ENCODE results near the gene NDST4.
A peak's percentile ranks its signal among the peaks of the same experiment; 100 is the strongest.

The NDST4 gene

GRCh38 chr4:115113506-115114106 is at the start of gene NDST4:
NDST4 (minus strand) TSS chr4:115113620; CDS start chr4:115077036, 36,584 bp downstream.
- no peak for TF ChIP-seq CTCF (IDR thresholded peaks at IDR 0.05; ENCODE audit: low read depth, low read length)
- no peak for TF ChIP-seq EZH2phosphoT487 (IDR thresholded peaks at IDR 0.05; ENCODE audit: low read depth)
- no peak within 1 kb of the TSS for H3K4me3 ChIP-seq (ENCODE audit: low read length)

GRCh38 chr4:115159141-115159540 is 45.7 kb upstream of the NDST4 start:
- no peak overlapping the region for H3K9ac ChIP-seq (ENCODE audit: low read length)
- no peak for TF ChIP-seq EZH2phosphoT487 (IDR thresholded peaks at IDR 0.05; ENCODE audit: low read depth)
- TF ChIP-seq CTCF (IDR thresholded peaks at IDR 0.05; ENCODE audit: low read depth, low read length): no peak
- H3K4me3 ChIP-seq (ENCODE audit: low read length): no peak overlapping the region
- H3K27me3 ChIP-seq (ENCODE audit: low read depth, low read length): no peaks in the 10 kb centered on the region
- no peak overlapping the region for H3K27ac ChIP-seq (ENCODE audit: low read length)
- no peaks in the 10 kb centered on the region for H3K79me2 ChIP-seq (ENCODE audit: low read length)
- H3K4me1 ChIP-seq (ENCODE audit: low read length): peaks cover 46% of the 10 kb centered on the region
- no peaks in the 10 kb centered on the region for H3K36me3 ChIP-seq (replicated peaks; ENCODE audit: low read depth, low read length)
- no peak overlapping the region for H2AFZ ChIP-seq (ENCODE audit: low read depth, low read length)
- no peaks in the 10 kb centered on the region for H4K20me1 ChIP-seq (ENCODE audit: insufficient read depth, low read length)
- no peak overlapping the region for H3K4me2 ChIP-seq (ENCODE audit: low read length)
- no peaks in the 10 kb centered on the region for H3K9me3 ChIP-seq (ENCODE audit: insufficient read depth, low read length)

More at GRCh38 chr4:115113506-115114106, at the start of gene NDST4:
- H3K9me3 ChIP-seq (ENCODE audit: insufficient read depth, low read length): no peaks in the 10 kb centered on the region
- no peaks in the 10 kb centered on the region for H3K79me2 ChIP-seq (ENCODE audit: low read length)
- no peak within 1 kb of the TSS for H2AFZ ChIP-seq (ENCODE audit: low read depth, low read length)
- H3K27ac ChIP-seq (ENCODE audit: low read length): no peak within 1 kb of the TSS
- no peak within 1 kb of the TSS for H3K4me2 ChIP-seq (ENCODE audit: low read length)
- no peaks in the 10 kb centered on the region for H4K20me1 ChIP-seq (ENCODE audit: insufficient read depth, low read length)
- H3K36me3 ChIP-seq (replicated peaks; ENCODE audit: low read depth, low read length): no peaks in the 10 kb centered on the region
- H3K9ac ChIP-seq (ENCODE audit: low read length): no peak within 1 kb of the TSS
- H3K27me3 ChIP-seq (ENCODE audit: low read depth, low read length): no peaks in the 10 kb centered on the region
- no peaks in the 10 kb centered on the region for H3K4me1 ChIP-seq (ENCODE audit: low read length)

- Histone ChIP-seq H3K27ac (ENCODE audit: low read length) (no peak overlapping the region), H4K20me1 (ENCODE audit: insufficient read depth, low read length) (no peaks in the 10 kb centered on the region), H3K9me3 (ENCODE audit: insufficient read depth, low read length) (no peaks in the 10 kb centered on the region), H3K9ac (ENCODE audit: low read length) (no peak overlapping the region), H3K4me1 (ENCODE audit: low read length) (peaks cover 46% of the 10 kb centered on the region), H2AFZ (ENCODE audit: low read depth, low read length) (no peak overlapping the region), H3K4me3 (ENCODE audit: low read length) (no peak overlapping the region), H3K79me2 (ENCODE audit: low read length) (no peaks in the 10 kb centered on the region), H3K27me3 (ENCODE audit: low read depth, low read length) (no peaks in the 10 kb centered on the region), H3K4me2 (ENCODE audit: low read length) (no peak overlapping the region), H3K36me3 (replicated peaks; ENCODE audit: low read depth, low read length) (no peaks in the 10 kb centered on the region)
- TF ChIP-seq EZH2phosphoT487 (IDR thresholded peaks at IDR 0.05; ENCODE audit: low read depth) (no peak), CTCF (IDR thresholded peaks at IDR 0.05; ENCODE audit: low read depth, low read length) (no peak)
Measured at GRCh38 chr4:115158296-115158695, 44.9 kb upstream of the NDST4 start.

GRCh38 chr4:115154826-115155225 is 41.4 kb upstream of the NDST4 start:
- H2AFZ ChIP-seq (ENCODE audit: low read depth, low read length): no peak overlapping the region
- TF ChIP-seq CTCF (IDR thresholded peaks at IDR 0.05; ENCODE audit: low read depth, low read length): peak; percentile 36
- TF ChIP-seq EZH2phosphoT487 (IDR thresholded peaks at IDR 0.05; ENCODE audit: low read depth): no peak
- H3K4me2 ChIP-seq (ENCODE audit: low read length): peak overlapping the region; percentile 42

More at GRCh38 chr4:115154826-115155225, 41.4 kb upstream of the NDST4 start:
- H3K36me3 ChIP-seq (replicated peaks; ENCODE audit: low read depth, low read length): no peaks in the 10 kb centered on the region
- H3K27me3 ChIP-seq (ENCODE audit: low read depth, low read length): no peaks in the 10 kb centered on the region
- H3K79me2 ChIP-seq (ENCODE audit: low read length): no peaks in the 10 kb centered on the region
- H3K9me3 ChIP-seq (ENCODE audit: insufficient read depth, low read length): no peaks in the 10 kb centered on the region
- no peak overlapping the region for H3K4me3 ChIP-seq (ENCODE audit: low read length)
- H3K27ac ChIP-seq (ENCODE audit: low read length): no peak overlapping the region
- no peaks in the 10 kb centered on the region for H4K20me1 ChIP-seq (ENCODE audit: insufficient read depth, low read length)
- peaks cover 27% of the 10 kb centered on the region for H3K4me1 ChIP-seq (ENCODE audit: low read length)
- H3K9ac ChIP-seq (ENCODE audit: low read length): no peak overlapping the region
